Measurements from ENCODE around the gene NME4. TPM values are rescaled to one million over a fixed set of nuclear protein-coding genes. Genes with fewer than 3 reads are reported as not detected.
"Not testable (repeated sequence)": the region's sequence is repeated elsewhere in the genome, so short reads cannot be mapped to it uniquely, and the experiment has no call there.

NME4 gene
- total RNA-seq, 1 experiment from 2014 or later: 140 TPM

DNA sequence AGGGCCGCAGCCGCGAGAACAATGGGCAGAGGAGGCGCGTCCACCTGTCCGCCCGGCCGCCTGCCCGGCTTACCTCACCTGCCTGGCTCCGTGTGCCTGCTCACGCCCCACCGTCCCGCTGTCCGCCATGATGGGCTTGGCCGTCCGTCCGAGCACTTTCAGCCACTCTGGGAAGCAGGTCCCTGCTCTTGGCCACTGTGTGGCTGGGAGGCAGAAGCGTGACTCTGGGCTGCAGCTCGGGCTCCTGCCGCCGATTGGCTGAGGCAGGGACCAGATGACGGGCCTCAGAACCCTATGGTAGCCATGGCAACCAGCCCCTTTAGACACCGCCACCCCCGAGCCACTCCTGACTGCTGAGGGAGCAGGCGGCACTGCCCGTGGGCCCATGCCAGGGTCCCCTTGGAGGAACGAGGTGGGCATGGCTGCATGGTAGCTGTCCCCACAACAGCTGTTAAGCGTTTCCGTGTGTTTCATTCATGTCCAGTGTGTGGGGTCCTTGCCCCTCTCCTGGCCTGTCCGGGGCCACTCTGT, 35.6 kb upstream of the NME4 start:
- H3K27ac Mint-ChIP-seq (ENCODE audit: unreplicated experiment): no peak overlapping the region
- H3K27me3 Mint-ChIP-seq (ENCODE audit: insufficient read depth, unreplicated experiment): no peaks in the 10 kb centered on the region
- BruUV-seq (replicated peaks): no TSS peak
- ChIA-PET POLR2A (interaction anchor here (0.7 kb wide), 1 partner anchor 9 kb away, joined by 4 read pairs; the partner anchor contains the start of gene AXIN1), CTCF (interaction anchor here (1.1 to 2.0 kb wide), 5 partner anchors 9 to 295 kb away, joined by 3 to 19 read pairs (median 5); partner anchors contain the start of gene AXIN1)
- no peaks in the 10 kb centered on the region for H3K9me3 ChIP-seq
- H3K4me1 Mint-ChIP-seq (ENCODE audit: low read depth, unreplicated experiment): no peaks in the 10 kb centered on the region
- H3K27me3 ChIP-seq (replicated peaks; ENCODE audit: control insufficient read depth, insufficient read depth, low read length): no peaks in the 10 kb centered on the region
- H3K4me3 ChIP-seq (ENCODE audit: low read depth, low read length): no peak overlapping the region
- peaks cover 13% of the 10 kb centered on the region for H3K36me3 Mint-ChIP-seq (ENCODE audit: insufficient read depth, unreplicated experiment)
- no peaks in the 10 kb centered on the region for H3K9me3 Mint-ChIP-seq (ENCODE audit: unreplicated experiment)
- no peak for DNase-seq
- TF ChIP-seq, protein P1, sequence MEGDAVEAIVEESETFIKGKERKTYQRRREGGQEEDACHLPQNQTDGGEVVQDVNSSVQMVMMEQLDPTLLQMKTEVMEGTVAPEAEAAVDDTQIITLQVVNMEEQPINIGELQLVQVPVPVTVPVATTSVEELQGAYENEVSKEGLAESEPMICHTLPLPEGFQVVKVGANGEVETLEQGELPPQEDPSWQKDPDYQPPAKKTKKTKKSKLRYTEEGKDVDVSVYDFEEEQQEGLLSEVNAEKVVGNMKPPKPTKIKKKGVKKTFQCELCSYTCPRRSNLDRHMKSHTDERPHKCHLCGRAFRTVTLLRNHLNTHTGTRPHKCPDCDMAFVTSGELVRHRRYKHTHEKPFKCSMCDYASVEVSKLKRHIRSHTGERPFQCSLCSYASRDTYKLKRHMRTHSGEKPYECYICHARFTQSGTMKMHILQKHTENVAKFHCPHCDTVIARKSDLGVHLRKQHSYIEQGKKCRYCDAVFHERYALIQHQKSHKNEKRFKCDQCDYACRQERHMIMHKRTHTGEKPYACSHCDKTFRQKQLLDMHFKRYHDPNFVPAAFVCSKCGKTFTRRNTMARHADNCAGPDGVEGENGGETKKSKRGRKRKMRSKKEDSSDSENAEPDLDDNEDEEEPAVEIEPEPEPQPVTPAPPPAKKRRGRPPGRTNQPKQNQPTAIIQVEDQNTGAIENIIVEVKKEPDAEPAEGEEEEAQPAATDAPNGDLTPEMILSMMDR (IDR thresholded peaks at IDR 0.05; ENCODE audit: insufficient read depth in 1 of 2, low read depth in 1 of 2, low read length in 1 of 2, severe bottlenecking in 1 of 2, unreplicated experiment in 1 of 2): no peak
- intact Hi-C loops (cut with micrococcal nuclease; ENCODE audit: unreplicated experiment): no loop called here
- no peaks in the 10 kb centered on the region for H3K36me3 ChIP-seq (ENCODE audit: control insufficient read depth, insufficient read depth, low read length)
- no peak overlapping the region for H3K4me3 Mint-ChIP-seq (ENCODE audit: unreplicated experiment)
- H3K4me1 ChIP-seq: no peaks in the 10 kb centered on the region

DNA sequence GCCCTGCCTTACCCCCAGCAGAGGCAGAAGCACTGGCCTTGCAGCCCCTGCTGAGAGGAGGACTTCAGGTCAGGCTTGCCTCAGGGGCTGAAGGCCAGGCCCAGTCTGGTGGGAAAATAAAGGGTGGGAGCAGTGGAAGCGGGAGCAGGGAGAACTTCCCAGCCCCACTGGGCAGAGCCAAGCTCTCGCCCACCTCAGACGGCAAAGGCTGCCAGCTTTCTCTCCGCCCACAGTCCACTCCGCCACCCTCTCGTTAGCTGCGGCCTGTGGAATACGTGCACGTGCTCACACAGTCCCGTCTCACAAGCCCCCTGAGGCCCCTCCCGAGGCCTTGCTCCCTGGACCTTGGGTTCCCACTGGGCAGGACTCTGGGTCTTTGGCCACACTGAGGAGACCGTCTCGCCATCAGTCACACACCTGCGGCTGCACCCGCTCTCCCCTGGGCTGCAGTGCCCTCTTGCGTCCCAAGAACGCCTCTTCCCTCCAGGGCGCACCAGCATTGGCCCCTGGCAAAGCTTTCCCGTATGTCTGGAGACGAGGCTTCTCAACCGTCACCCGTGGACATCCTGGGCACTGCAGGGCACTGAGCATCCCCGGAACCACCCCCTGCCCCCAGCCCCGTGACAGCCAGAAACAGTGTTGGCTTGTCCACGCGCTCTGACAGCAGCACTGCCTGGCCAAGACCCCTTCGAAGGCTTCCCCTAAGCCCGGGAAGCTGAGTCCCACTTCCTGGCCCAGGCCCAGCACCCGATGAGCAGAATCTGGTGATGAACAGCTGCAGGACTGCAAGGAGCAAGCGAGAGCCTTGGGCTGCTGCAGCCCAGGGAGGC, 34.9 kb upstream of the NME4 start:
- POLR2A ChIA-PET: interaction anchor here (0.7 kb wide), 1 partner anchor 9 kb away, joined by 4 read pairs; the partner anchor contains the start of gene AXIN1
- intact Hi-C loops (cut with micrococcal nuclease; ENCODE audit: unreplicated experiment): loop anchor here (1.0 kb wide), 2 partner anchors 59 to 255 kb away; no protein-coding TSS in a partner anchor

DNA sequence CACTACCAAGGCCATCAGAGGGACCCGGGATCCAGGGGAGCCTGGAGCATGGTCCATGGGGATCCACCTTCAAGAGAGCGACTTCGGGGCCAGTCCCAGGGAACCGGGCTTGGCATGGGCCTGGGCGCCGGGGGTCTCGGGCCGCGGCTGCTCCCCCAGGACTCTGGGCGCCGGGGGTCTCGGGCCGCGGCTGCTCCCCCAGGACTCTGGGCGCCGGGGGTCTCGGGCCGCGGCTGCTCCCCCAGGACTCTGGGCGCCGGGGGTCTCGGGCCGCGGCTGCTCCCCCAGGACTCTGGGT, 34.3 kb upstream of the NME4 start:
- BruUV-seq (replicated peaks); H3K4me1 Mint-ChIP-seq (ENCODE audit: low read depth, unreplicated experiment); H3K4me3 ChIP-seq (ENCODE audit: low read depth, low read length); H3K36me3 ChIP-seq (ENCODE audit: control insufficient read depth, insufficient read depth, low read length); H3K9me3 ChIP-seq; H3K27me3 ChIP-seq (replicated peaks; ENCODE audit: control insufficient read depth, insufficient read depth, low read length); DNase-seq; H3K4me3 Mint-ChIP-seq (ENCODE audit: unreplicated experiment); H3K9me3 Mint-ChIP-seq (ENCODE audit: unreplicated experiment); H3K27ac Mint-ChIP-seq (ENCODE audit: unreplicated experiment); H3K4me1 ChIP-seq; H3K27me3 Mint-ChIP-seq (ENCODE audit: insufficient read depth, unreplicated experiment): not testable (repeated sequence)
- CTCF ChIA-PET: interaction anchor here (0.5 to 2.0 kb wide), 11 partner anchors 8 to 1778 kb away, joined by 3 to 19 read pairs (median 5); partner anchors contain the start of genes AXIN1 and MRPL28
- H3K36me3 Mint-ChIP-seq (ENCODE audit: insufficient read depth, unreplicated experiment): peaks cover 25% of the 10 kb centered on the region
- intact Hi-C loops (cut with micrococcal nuclease; ENCODE audit: unreplicated experiment): loop anchor here (1.0 kb wide), 2 partner anchors 59 to 255 kb away; no protein-coding TSS in a partner anchor
- POLR2A ChIA-PET: interaction anchor here (0.8 kb wide), 1 partner anchor 32 kb away, joined by 6 read pairs; no protein-coding TSS in a partner anchor

More for the DNA sequence above, 34.9 kb upstream of the NME4 start:
- no peaks in the 10 kb centered on the region for H3K9me3 Mint-ChIP-seq (ENCODE audit: unreplicated experiment)
- Histone ChIP-seq H3K27me3 (replicated peaks; ENCODE audit: control insufficient read depth, insufficient read depth, low read length) (no peaks in the 10 kb centered on the region), H3K36me3 (ENCODE audit: control insufficient read depth, insufficient read depth, low read length) (no peaks in the 10 kb centered on the region), H3K4me3 (ENCODE audit: low read depth, low read length) (no peak overlapping the region), H3K9me3 (no peaks in the 10 kb centered on the region), H3K4me1 (no peaks in the 10 kb centered on the region)
- DNase-seq: peak; percentile 82 to 84
- CTCF ChIA-PET: interaction anchor here (0.5 to 2.0 kb wide), 12 partner anchors 8 to 1779 kb away, joined by 3 to 19 read pairs (median 5); partner anchors contain the start of genes AXIN1 and MRPL28
- no TSS peak for BruUV-seq (replicated peaks)
- no peak overlapping the region for H3K27ac Mint-ChIP-seq (ENCODE audit: unreplicated experiment)
- peaks cover 20% of the 10 kb centered on the region for H3K36me3 Mint-ChIP-seq (ENCODE audit: insufficient read depth, unreplicated experiment)
- no peak overlapping the region for H3K4me3 Mint-ChIP-seq (ENCODE audit: unreplicated experiment)
- H3K27me3 Mint-ChIP-seq (ENCODE audit: insufficient read depth, unreplicated experiment): no peaks in the 10 kb centered on the region
- H3K4me1 Mint-ChIP-seq (ENCODE audit: low read depth, unreplicated experiment): no peaks in the 10 kb centered on the region
- TF ChIP-seq, protein P1 (IDR thresholded peaks at IDR 0.05; ENCODE audit: insufficient read depth in 1 of 2, low read depth in 1 of 2, low read length in 1 of 2, severe bottlenecking in 1 of 2, unreplicated experiment in 1 of 2): peak; percentile 73 to 91

All from Caco-2 (cell line).